ENCODE data around the gene NTF4. TPM values are rescaled to one million over a fixed set of nuclear protein-coding genes. Genes with fewer than 3 reads are reported as not detected.

NTF4 gene, protein sequence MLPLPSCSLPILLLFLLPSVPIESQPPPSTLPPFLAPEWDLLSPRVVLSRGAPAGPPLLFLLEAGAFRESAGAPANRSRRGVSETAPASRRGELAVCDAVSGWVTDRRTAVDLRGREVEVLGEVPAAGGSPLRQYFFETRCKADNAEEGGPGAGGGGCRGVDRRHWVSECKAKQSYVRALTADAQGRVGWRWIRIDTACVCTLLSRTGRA
- 1 to 10 TPM; 2.1 to 6.2 TPM for total RNA-seq
- 1 to 10 TPM in 2 of 6 donors, under 1 TPM in 4; 0.63 to 1.6 (median 0.78) TPM for polyA plus RNA-seq (ENCODE audit: insufficient read length in 6 of 6)
- long read RNA-seq, donor 1, partial matches to known transcripts, result 0 of 4 reads
- long read RNA-seq, donor 1, other reads (novel, unspliced or antisense), result 0 of 4 reads
- long read RNA-seq, donor 2, result 0 reads
- long read RNA-seq, donor 3, partial matches to known transcripts, result 0 of 1 reads
- long read RNA-seq, donor 3, other reads (novel, unspliced or antisense), result 0 of 1 reads
- long read RNA-seq, donor 4, partial matches to known transcripts, result 0 of 2 reads
- long read RNA-seq, donor 4, other reads (novel, unspliced or antisense), result 2 of 2 reads
- long read RNA-seq, donor 5, partial matches to known transcripts, result 0 of 1 reads
- long read RNA-seq, donor 5, other reads (novel, unspliced or antisense), result 0 of 1 reads
- long read RNA-seq, donor 6, result 0 reads
- long read RNA-seq, donor 7, partial matches to known transcripts, result 0 of 1 reads
- long read RNA-seq, donor 7, other reads (novel, unspliced or antisense), result 0 of 1 reads
- long read RNA-seq, donor 8, result 0 reads
- long read RNA-seq, donor 9, result 0 reads
- long read RNA-seq, donor 10, result 0 reads
- long read RNA-seq, donor 11, result 0 reads
- long read RNA-seq, donor 12, partial matches to known transcripts, result 0 of 2 reads
- long read RNA-seq, donor 12, other reads (novel, unspliced or antisense), result 0 of 2 reads

DNA sequence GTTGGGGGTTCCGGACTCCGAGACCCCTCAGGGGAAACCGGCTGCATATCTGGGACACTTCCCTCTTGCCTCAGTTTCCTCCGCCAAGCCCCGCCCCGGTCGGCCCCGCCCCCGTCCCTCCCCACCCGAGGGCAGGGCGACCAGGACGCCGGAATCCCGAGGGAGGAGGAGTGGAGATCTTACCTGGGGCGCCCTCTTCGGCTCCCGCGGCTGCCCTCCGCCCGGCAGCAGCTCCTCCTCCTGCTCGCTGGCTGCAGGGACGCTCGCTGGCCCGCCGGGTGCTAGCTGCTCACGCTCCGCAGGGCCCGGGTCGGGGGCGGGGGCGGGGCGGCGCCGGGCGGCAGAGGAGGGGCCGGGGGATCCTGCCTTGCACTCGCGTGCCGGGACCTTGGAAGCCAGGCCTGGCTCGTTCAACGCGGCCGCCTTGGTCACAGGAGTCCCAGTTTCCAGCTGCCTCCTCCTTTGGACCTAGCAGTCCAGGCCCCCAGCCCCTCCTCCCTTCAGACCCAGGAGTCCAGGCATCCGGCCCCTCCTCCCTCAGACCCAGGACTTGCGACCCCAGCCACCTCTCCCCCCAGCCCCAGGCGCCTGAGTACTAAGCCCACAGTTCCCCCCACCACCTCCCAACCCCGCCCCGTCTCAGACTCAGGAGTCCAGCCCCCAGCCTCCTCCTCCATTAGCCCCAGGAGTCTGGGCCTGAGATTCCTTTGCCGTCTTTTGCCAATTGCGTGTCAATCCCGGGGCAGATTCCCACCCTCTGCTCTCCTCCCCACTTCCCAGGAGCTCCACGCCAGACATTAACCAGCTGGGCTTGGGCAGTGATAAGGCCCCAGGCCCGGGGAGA lies at the start of gene NTF4:
Gene NTF4, minus strand, starts transcription at position 51 of the 844 bp plus-strand sequence. CDS start 2,821 bp downstream, outside the sequence.
- Histone ChIP-seq H3K4me3 (peak within 1 kb of the TSS; percentile 10 to 14), H3K9me3 (no peaks in the 10 kb centered on the region), H3K27ac (no peak within 1 kb of the TSS), H3K27me3 (peaks cover 5 to 99% of the 10 kb centered on the region in 2 donors), H3K4me1 (no peaks in the 10 kb centered on the region), H3K36me3 (no peaks in the 10 kb centered on the region)
- peak; percentile 92 for ATAC-seq
- intact Hi-C loops (cut with DNase I), result no loop called here
- peak in 2 of 4 donors; percentile 48 to 52 for DNase-seq
- TF ChIP-seq, protein P1, sequence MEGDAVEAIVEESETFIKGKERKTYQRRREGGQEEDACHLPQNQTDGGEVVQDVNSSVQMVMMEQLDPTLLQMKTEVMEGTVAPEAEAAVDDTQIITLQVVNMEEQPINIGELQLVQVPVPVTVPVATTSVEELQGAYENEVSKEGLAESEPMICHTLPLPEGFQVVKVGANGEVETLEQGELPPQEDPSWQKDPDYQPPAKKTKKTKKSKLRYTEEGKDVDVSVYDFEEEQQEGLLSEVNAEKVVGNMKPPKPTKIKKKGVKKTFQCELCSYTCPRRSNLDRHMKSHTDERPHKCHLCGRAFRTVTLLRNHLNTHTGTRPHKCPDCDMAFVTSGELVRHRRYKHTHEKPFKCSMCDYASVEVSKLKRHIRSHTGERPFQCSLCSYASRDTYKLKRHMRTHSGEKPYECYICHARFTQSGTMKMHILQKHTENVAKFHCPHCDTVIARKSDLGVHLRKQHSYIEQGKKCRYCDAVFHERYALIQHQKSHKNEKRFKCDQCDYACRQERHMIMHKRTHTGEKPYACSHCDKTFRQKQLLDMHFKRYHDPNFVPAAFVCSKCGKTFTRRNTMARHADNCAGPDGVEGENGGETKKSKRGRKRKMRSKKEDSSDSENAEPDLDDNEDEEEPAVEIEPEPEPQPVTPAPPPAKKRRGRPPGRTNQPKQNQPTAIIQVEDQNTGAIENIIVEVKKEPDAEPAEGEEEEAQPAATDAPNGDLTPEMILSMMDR (IDR thresholded peaks at IDR 0.05), result no peak

DNA sequence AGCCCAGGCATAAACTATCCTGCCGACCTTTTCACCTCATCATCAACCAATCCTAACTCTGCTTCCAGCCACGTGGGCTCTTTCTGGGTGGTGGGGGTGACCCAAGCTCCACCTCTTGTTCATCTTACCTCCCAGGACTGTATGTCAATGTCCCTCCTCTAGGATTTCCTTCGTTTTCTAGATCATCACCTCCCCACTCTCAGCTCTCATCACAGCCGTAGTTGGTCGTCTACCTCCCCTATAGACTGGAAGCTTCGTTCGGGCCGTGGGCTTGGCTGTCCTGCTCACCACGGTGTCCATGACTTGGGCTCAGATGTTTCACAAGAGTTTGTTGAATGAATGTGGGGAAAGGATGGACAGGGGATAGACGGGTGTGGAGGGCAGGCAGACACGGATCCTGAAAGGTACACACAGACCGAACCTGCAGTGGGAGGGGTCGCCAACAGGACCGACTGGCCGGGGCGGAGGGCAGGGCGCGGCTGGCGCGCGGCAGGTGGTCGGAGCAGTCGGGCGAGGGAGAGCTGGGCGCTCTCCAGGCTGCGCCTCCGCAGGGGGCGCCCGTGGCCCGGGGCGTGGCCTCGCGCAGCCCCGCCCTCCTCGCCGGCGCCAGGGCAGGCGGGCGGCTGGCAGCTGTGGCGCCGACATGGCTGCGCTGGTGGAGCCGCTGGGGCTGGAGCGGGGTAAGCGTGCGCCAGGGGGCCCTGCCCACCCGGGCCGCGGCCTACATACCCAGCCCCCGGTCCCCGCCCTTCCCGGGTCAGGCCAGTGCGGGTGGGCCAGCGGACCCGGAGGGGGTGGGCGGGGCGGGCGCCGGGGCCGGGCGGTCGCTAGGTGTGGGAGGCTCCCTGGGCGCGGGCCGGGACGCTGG lies 49.4 kb upstream of the NTF4 start, which contains the start of gene LIN7B:
Gene LIN7B, plus strand, starts transcription at position 609 of the 868 bp plus-strand sequence. Its CDS starts 35 bp downstream, at position 644.
- intact Hi-C loops (cut with DNase I), result no loop called here
- H3K27ac ChIP-seq, result peak within 1 kb of the TSS; percentile 67 to 72
- H3K4me1 ChIP-seq, result peaks cover 10 to 49% of the 10 kb centered on the region in 2 donors
- ATAC-seq (peak; percentile 71), DNase-seq (peak; percentile 57 to 92 (median 76))
- TF ChIP-seq, protein P1 (IDR thresholded peaks at IDR 0.05), result peak; percentile 36 to 55
- peak within 1 kb of the TSS; percentile 84 to 87 for H3K4me3 ChIP-seq
- H3K9me3 ChIP-seq, result no peaks in the 10 kb centered on the region
- H3K36me3 ChIP-seq, result peaks cover 0 to 4% of the 10 kb centered on the region in 2 donors
- peaks cover 0 to under 1% of the 10 kb centered on the region in 2 donors for H3K27me3 ChIP-seq

DNA sequence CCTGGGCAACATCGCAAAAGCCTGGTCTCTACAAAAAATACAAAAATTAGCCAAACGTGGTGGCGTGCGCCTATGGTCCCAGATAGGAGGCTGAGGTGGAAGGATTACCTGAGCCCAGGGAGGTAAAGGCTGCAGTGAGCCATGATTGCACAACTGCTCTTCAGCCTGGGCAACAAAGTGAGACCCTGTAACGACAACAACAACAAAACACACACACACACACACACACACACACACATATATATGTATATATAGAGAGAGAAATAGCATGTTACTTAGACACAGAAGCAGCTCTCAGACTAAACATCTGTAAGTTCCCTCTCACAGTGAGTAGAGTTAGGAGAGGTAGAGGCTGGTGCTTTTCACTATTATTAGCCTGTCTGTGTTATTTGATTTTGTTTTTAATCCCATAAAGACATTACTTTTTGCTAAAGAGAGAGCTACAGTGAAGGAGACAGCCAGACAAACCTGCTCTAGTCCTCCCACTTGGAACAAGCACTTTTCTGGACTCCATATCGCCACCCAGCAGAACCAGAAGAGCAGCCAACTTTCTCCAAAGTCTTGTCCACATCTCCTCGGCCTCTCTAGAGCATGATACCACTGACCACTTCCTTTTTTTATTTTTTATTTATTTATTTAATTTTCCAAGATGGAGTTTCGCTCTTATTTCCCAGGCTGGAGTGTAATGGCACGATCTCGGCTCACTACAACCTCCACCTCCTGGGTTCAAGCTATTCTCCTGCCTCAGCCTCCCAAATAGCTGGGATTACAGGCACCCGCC lies 46.8 kb upstream of the NTF4 start:
- ATAC-seq (no peak), DNase-seq (no peak)
- TF ChIP-seq, protein P1 (IDR thresholded peaks at IDR 0.05), result no peak
- Histone ChIP-seq H3K27me3 (no peaks in the 10 kb centered on the region), H3K4me3 (no peak overlapping the region), H3K27ac (no peak overlapping the region), H3K36me3 (peaks cover 0 to 30% of the 10 kb centered on the region in 2 donors), H3K4me1 (peaks cover 4 to 28% of the 10 kb centered on the region in 2 donors), H3K9me3 (no peaks in the 10 kb centered on the region)
- intact Hi-C loops (cut with DNase I), result no loop called here

DNA sequence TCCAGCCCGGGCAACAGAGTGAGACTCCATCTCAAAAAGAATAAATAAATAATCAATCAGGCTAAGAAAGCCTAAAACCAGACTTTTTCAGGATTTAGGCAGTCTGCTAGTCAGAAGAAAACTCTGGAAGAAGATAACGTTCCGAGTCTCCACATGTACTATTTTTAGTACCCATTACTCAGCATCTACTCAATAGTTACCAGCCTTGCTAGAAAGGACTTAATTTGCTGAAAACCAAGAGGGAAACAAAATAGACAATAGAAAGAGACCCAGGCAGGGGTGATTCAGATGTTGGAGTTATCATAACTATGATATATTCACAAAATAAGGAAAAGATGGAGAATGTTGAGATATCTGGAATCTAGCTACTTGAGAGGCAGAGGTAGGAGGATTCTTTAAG lies 45.9 kb upstream of the NTF4 start:
- H3K4me3 ChIP-seq, result no peak overlapping the region
- no peak overlapping the region for H3K27ac ChIP-seq
- peaks cover 4 to 20% of the 10 kb centered on the region in 2 donors for H3K4me1 ChIP-seq
- H3K36me3 ChIP-seq, result peaks cover 0 to 38% of the 10 kb centered on the region in 2 donors
- TF ChIP-seq, protein P1 (IDR thresholded peaks at IDR 0.05), result no peak
- ATAC-seq, result no peak
- no peaks in the 10 kb centered on the region for H3K27me3 ChIP-seq
- intact Hi-C loops (cut with DNase I), result no loop called here
- no peak for DNase-seq
- H3K9me3 ChIP-seq, result no peaks in the 10 kb centered on the region
